Spinal cord (tissue), 10 donors: ENCODE results near the gene HSPH1. TPM values are rescaled to one million over a fixed set of nuclear protein-coding genes. Genes with fewer than 3 reads are reported as not detected.

Experiments
- DNase-seq, 6 donors: peaks; one replicate each; pipeline versions ENCODE4 v3.0.0 to v3.0.0-alpha.2; 2013 to 2015; ENCODE audit warnings: low spot score in 6 of 6, low read depth in 4 of 6
- H3K27ac ChIP-seq: one replicate; pipeline ENCODE4 v1.5.1; 2013; ENCODE audit warnings: low read depth, low read length, control low read depth
- H3K27me3 ChIP-seq: one replicate; pipeline ENCODE4 v1.6.1; 2013; ENCODE audit warnings: low read length; ENCODE audit not compliant: control insufficient read depth, insufficient read depth
- H3K36me3 ChIP-seq: one replicate; pipeline ENCODE4 v1.6.1; 2013; ENCODE audit warnings: low read length; ENCODE audit not compliant: control insufficient read depth, insufficient read depth
- H3K4me1 ChIP-seq: one replicate; pipeline ENCODE4 v1.6.1; 2013; ENCODE audit warnings: low read length; ENCODE audit not compliant: control insufficient read depth, insufficient read depth
- H3K4me3 ChIP-seq: one replicate; pipeline ENCODE4 v1.5.1; 2013; ENCODE audit warnings: low read depth, low read length, control low read depth
- H3K9me3 ChIP-seq: one replicate; pipeline ENCODE4 v1.6.1; 2013; ENCODE audit warnings: low read length; ENCODE audit not compliant: control insufficient read depth, insufficient read depth
- WGBS: methylation state at CpG from one replicate; pipeline ENCODE4 v1.1.5; 2013; ENCODE audit warnings: missing lambda C conversion rate; ENCODE audit not compliant: insufficient coverage; 5-methylcytosine and 5-hydroxymethylcytosine counted together
- polyA plus RNA-seq, 2 donors: library from polyadenylated mRNA; unstranded; fragments of 120-200 nt; gene quantifications; one replicate each; pipeline ENCODE4 v1.2.1, GENCODE V29; 2013; ENCODE audit not compliant: insufficient read length in 2 of 2
- total RNA-seq, 2 donors: library from RNA; depleted of rRNA in 1 of 2; stranded (reverse); fragments of 120-200 nt in 1 of 2; fragments of >200 nt in 1 of 2; gene quantifications; one replicate each; pipeline versions ENCODE4 v1.2.3 to v1.2.4, GENCODE V29; 2013 to 2014
- donor health status: healthy.

Gene HSPH1
- total and polyA plus RNA-seq, 4 donors: 77.2 to 182 (median 158) TPM

- no peaks in the 10 kb centered on the region for H3K27me3 ChIP-seq
- no peak overlapping the region for H3K27ac ChIP-seq
- H3K4me3 ChIP-seq: no peak overlapping the region
- 100% methylated on average over 1 of the region's 5 CpGs for WGBS
- no peaks in the 10 kb centered on the region for H3K9me3 ChIP-seq
- H3K36me3 ChIP-seq: no peaks in the 10 kb centered on the region
- peaks cover 7% of the 10 kb centered on the region for H3K4me1 ChIP-seq
- DNase-seq: no peak
Observed at GRCh38 chr13:31092646-31093045, 69.1 kb downstream of the HSPH1 start.

GRCh38 chr13:31090961-31091624 is 70.6 kb downstream of the HSPH1 start:
- H3K27me3 ChIP-seq: no peaks in the 10 kb centered on the region
- H3K4me1 ChIP-seq: peaks cover 7% of the 10 kb centered on the region
- no peak overlapping the region for H3K4me3 ChIP-seq
- DNase-seq: peak in 2 of 6 donors; percentile 63 to 70
- no peaks in the 10 kb centered on the region for H3K9me3 ChIP-seq
- H3K36me3 ChIP-seq: no peaks in the 10 kb centered on the region
- WGBS: 71% methylated on average over 4 of the region's 16 CpGs
- no peak overlapping the region for H3K27ac ChIP-seq

DNA sequence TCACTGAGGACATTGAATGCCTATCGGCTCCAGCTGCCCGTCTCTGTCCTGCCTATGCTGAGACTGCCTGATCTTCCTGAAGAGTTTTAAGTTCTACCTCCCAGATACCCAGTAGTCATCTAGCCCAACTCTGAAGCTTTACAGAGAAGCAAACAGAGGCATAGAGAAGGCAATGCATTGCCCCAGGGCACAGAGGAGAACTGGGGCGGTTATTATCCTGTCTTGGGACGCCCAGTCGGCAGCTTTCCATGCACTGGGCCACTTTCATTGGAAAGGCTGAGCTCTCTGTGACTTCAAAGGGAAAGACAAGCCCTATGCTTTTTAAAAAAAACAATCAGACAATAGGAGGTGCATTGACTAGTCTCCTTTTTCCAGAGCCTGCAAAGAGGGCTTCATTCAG is 71.6 kb downstream of the HSPH1 start:
- Histone ChIP-seq H3K36me3 (no peaks in the 10 kb centered on the region), H3K27ac (no peak overlapping the region), H3K4me1 (peaks cover 7% of the 10 kb centered on the region), H3K4me3 (no peak overlapping the region), H3K27me3 (no peaks in the 10 kb centered on the region), H3K9me3 (no peaks in the 10 kb centered on the region)
- 56% methylated on average over 5 of the region's 5 CpGs for WGBS
- DNase-seq: no peak

DNA sequence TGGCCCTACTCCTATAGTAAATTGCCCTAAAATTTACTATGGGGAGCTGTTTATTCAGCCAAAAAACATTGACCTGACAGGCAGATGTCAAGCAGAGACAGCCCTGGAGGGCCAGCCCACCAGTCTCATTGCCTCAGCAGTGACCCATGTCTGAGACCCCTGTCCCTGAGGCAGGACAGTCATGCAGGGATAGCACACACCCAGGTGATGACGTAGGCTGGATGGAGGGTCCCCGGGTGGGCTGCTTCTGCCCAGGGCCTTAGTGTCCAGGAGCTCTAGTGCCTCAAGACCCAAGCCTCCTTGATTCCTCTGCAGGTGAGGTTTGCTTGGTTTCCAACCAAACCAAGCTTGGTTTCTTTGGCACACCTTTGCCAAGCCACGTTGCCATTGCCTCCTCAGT is 72.1 kb downstream of the HSPH1 start:
- Histone ChIP-seq H3K9me3 (no peaks in the 10 kb centered on the region), H3K4me3 (no peak overlapping the region), H3K27ac (no peak overlapping the region), H3K36me3 (no peaks in the 10 kb centered on the region), H3K27me3 (no peaks in the 10 kb centered on the region), H3K4me1 (peaks cover 7% of the 10 kb centered on the region)
- no peak for DNase-seq
- 86% methylated on average over 3 of the region's 3 CpGs for WGBS

- no peak for DNase-seq
Observed at GRCh38 chr13:31088826-31089420, 72.8 kb downstream of the HSPH1 start.

More at GRCh38 chr13:31088826-31089420, 72.8 kb downstream of the HSPH1 start:
- Histone ChIP-seq H3K4me3 (no peak overlapping the region), H3K36me3 (no peaks in the 10 kb centered on the region), H3K27me3 (no peaks in the 10 kb centered on the region), H3K9me3 (no peaks in the 10 kb centered on the region), H3K4me1 (peaks cover 7% of the 10 kb centered on the region), H3K27ac (no peak overlapping the region)
- WGBS: 82% methylated on average over 4 of the region's 8 CpGs

Other genes starting within 250 kb of the HSPH1 start
- gene TEX26, start 229.2 kb downstream of the HSPH1 start, total RNA-seq: 1 to 10 TPM; 2.1 to 2.6 TPM
- 1 to 10 TPM; 1.9 to 4.0 TPM for gene TEX26, start 229.2 kb downstream of the HSPH1 start, polyA plus RNA-seq
- gene B3GLCT, start 38.1 kb upstream of the HSPH1 start, total RNA-seq: 10 to 100 TPM; 16.3 to 30.9 TPM
- 10 to 100 TPM; 20.4 to 25.6 TPM for gene B3GLCT, start 38.1 kb upstream of the HSPH1 start, polyA plus RNA-seq